ENCODE measurements around the gene TMEM240.
"Not testable (repeated sequence)": the region's sequence is repeated elsewhere in the genome, so short reads cannot be mapped to it uniquely, and the experiment has no call there.

Gene TMEM240

GRCh38 chr1:1509465-1509850 is 31.0 kb downstream of the TMEM240 start:
- H3K27ac ChIP-seq, H3K4me3 ChIP-seq: not testable (repeated sequence)

GRCh38 chr1:1508775-1509464 is 31.5 kb downstream of the TMEM240 start:
- not testable (repeated sequence) for H3K4me3 ChIP-seq, H3K27ac ChIP-seq

DNA sequence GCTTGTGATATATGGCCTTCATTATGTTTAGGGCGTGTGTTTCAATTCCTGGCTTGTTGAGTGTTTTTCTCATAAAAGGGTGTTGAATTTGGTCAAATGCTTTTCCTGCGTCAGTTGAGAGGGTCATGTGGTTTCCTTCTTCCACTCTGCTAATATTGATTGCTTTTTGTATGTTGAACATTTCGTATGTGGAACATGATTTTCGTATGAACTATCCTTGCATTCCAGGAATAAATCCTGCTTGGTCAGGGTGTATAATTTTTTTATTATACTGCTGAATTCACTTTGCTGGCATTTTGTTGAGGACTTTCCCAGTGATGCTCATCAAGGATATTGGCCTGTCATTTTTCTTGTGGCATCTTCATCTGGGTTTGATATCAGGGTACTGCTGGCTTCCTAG is 33.1 kb downstream of the TMEM240 start:
- no peak overlapping the region for H3K4me3 ChIP-seq
- no peak overlapping the region for H3K27ac ChIP-seq

DNA sequence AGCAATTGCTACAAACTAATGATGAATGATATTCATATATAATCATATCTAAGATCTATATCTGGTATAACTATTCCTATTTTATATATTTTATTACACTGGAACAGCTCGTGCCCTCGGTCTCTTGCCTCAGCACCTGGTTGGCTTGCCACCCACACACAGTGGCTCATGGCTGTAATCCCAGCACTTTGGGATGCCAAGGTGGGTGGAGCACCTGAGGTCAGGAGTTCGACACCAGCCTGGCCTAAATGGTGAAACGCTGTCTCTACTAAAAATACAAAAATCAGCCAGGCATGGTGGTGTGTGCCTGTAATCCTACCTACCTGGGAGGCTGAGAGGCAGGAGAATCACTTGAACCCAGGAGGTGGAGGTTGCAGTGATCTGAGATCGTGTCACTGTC is 34.6 kb downstream of the TMEM240 start:
- H3K27ac ChIP-seq = peak overlapping the region in 16 of 21 experiments; percentile 12 to 79 (median 60)
- peak overlapping the region in 1 of 7 experiments; percentile 10 for H3K4me3 ChIP-seq

- Histone ChIP-seq H3K4me3 (peak overlapping the region in 2 of 7 experiments; percentile 10 to 23), H3K27ac (peak overlapping the region in 18 of 21 experiments; percentile 12 to 79 (median 62))
Measured at GRCh38 chr1:1505366-1505798, 35.0 kb downstream of the TMEM240 start.

DNA sequence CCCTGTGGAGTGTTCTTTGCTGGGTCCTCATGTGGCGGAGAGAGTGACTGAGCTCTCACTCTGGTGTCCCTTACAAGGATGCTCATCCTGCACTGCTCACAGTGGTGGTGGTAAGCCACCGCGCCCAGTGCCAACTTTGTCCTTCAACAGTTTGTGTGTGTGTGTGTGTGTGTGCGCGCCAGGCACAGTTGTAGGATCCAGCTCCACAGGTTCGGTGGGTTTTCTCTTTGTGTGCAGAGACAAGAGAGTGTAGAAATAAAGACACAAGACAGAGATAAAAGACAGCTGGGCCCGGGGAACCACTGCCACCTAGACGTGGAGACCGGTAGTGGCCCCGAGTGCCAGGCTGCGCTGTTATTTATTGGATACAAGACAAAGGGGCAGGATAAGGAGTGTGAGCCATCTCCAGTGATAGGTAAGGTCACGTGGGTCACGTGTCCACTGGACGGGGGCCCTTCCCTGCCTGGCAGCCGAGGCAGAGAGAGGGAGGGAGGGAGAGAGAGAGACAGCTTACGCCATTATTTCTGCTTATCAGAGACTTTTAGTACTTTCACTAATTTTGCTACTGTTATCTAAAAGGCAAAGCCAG is 35.6 kb downstream of the TMEM240 start:
- peak overlapping the region in 2 of 7 experiments; percentile 10 to 23 for H3K4me3 ChIP-seq
- peak overlapping the region in 17 of 21 experiments; percentile 12 to 79 (median 62) for H3K27ac ChIP-seq

GRCh38 chr1:1495461-1495975 is 44.9 kb downstream of the TMEM240 start:
- not testable (repeated sequence) for H3K4me3 ChIP-seq, H3K27ac ChIP-seq

DNA sequence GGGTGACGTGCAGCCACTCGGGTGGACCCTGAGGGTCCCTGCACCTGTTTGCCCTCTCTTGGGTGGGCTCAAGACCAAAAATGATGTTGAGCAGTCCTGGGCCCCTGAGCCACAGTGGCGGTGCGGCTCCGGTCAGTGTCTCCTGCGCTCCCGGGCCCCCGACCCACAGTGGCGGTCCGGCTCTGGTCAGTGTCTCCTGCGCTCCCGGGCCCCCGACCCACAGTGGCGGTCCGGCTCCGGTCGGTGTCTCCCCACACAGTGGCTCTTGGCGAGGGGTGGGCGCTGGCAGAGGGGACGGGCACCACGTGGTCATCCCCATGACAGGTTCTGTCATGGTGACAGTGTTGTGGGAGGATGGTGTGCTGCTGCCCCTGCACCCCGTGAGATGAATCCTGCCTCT is 46.1 kb downstream of the TMEM240 start:
- not testable (repeated sequence) for H3K27ac ChIP-seq, H3K4me3 ChIP-seq

- Histone ChIP-seq H3K4me3 (no peak overlapping the region), H3K27ac (no peak overlapping the region)
Measured at GRCh38 chr1:1491601-1492000, 48.8 kb downstream of the TMEM240 start.

- Histone ChIP-seq H3K27ac (no peak overlapping the region), H3K4me3 (no peak overlapping the region)
Measured at GRCh38 chr1:1490633-1491230, 49.7 kb downstream of the TMEM240 start.

- no peak overlapping the region for H3K27ac ChIP-seq
- H3K4me3 ChIP-seq = no peak overlapping the region
Measured at GRCh38 chr1:1489861-1490260, 50.6 kb downstream of the TMEM240 start.

- H3K4me3 ChIP-seq = no peak overlapping the region
Measured at GRCh38 chr1:1489231-1489630, 51.2 kb downstream of the TMEM240 start.

GRCh38 chr1:1487701-1488100 is 52.7 kb downstream of the TMEM240 start:
- no peak overlapping the region for H3K27ac ChIP-seq
- no peak overlapping the region for H3K4me3 ChIP-seq

More at GRCh38 chr1:1489231-1489630, 51.2 kb downstream of the TMEM240 start:
- H3K27ac ChIP-seq = no peak overlapping the region

GRCh38 chr1:1485755-1486317 is 54.6 kb downstream of the TMEM240 start:
- H3K4me3 ChIP-seq, H3K27ac ChIP-seq: not testable (repeated sequence)

GRCh38 chr1:1484976-1485750 is 55.3 kb downstream of the TMEM240 start:
- H3K4me3 ChIP-seq, H3K27ac ChIP-seq: not testable (repeated sequence)
